Measurements from ENCODE around the gene IL13.

The IL13 gene

DNA sequence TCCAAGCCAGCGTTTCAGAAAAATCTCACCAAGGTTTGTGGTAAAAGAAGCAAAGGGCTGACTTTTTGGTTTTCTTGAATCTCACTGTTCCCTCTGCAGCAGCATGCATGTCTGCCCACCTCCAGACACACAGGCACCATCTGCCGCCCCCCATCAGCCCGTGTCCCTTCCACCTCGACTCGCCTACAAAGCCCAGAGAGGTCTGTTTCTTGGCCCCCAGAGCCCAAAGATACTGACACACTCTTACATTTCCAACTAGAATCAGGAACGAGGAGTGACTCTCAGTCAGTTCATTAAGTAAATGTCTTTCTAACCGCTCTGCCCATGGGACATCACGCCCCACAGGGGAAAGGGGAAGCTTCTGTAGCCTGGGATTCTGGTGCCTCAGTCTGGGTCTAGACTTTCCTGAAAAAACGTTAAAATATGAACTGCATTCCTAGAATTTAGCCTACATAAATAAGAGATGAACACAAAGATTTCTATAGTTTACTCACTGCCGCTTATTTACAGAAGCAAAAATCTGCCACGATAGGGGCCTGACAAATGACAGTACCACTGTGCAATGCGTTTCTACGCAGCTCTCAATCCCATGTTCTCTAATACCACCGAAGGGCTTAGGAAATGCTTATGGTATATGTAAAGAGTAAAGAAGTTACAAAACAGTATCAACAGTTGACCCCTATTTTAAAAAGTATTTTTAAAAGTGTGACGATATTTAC lies 19.9 kb downstream of the IL13 start:
- TF ChIP-seq CTCF (IDR thresholded peaks at IDR 0.05; ENCODE audit: control insufficient read depth, extremely low read depth, insufficient read depth): no peak
- no peak for DNase-seq (ENCODE audit: low read depth)

DNA sequence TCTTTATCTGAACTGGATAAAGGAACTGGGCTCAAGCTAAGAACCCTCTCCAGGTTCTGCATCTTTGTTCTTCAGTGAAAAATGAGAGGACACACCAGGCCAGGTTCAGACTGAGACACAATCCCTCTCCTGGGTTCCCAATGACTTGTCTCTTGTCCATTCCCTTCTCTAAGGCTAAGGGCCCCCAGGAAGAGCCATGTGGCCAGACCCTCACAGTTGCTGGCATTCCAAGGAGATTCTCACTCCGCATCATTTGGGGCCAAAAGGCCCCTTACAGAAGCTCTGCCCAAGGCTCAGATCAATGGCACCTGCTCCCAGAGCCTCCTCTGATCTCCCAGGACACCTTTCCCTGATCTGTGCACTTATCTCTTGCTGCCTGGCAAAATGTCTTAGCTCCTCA lies 20.8 kb downstream of the IL13 start:
- no peak overlapping the region for H3K4me3 ChIP-seq (ENCODE audit: low read depth, low read length)
- DNase-seq (ENCODE audit: low read depth): no peak
- TF ChIP-seq CTCF (IDR thresholded peaks at IDR 0.05; ENCODE audit: control insufficient read depth, extremely low read depth, insufficient read depth): no peak

More for the DNA sequence above, 19.9 kb downstream of the IL13 start:
- H3K4me3 ChIP-seq (ENCODE audit: low read depth, low read length): no peak overlapping the region

DNA sequence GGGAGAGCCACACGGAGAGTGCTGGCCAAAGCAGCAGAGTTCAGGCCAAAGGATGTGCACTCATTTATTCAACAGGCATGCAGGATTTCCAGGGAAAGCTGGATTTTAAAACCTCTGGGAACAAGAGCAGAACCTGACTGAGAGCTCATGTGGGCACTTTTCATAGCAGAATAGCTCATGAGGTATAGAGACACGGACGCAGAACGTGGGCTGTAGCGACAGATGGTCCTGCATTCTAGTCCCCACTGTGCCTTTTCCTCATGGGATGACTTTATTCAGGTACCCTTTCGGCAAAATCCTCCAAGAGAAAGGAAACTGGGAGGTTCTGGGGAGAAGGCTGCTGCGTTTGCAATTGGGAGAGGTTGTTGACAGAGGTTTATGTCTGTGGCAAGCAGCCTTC lies 21.2 kb downstream of the IL13 start:
- no peak for DNase-seq (ENCODE audit: low read depth)
- no peak overlapping the region for H3K4me3 ChIP-seq (ENCODE audit: low read depth, low read length)
- no peak for TF ChIP-seq CTCF (IDR thresholded peaks at IDR 0.05; ENCODE audit: control insufficient read depth, extremely low read depth, insufficient read depth)

- no peak for TF ChIP-seq CTCF (IDR thresholded peaks at IDR 0.05; ENCODE audit: control insufficient read depth, extremely low read depth, insufficient read depth)
- DNase-seq (ENCODE audit: low read depth): no peak
- no peak overlapping the region for H3K4me3 ChIP-seq (ENCODE audit: low read depth, low read length)
Observed at GRCh38 chr5:132679717-132680380, 21.9 kb downstream of the IL13 start.

- DNase-seq (ENCODE audit: low read depth): no peak
- H3K4me3 ChIP-seq (ENCODE audit: low read depth, low read length): no peak overlapping the region
- TF ChIP-seq CTCF (IDR thresholded peaks at IDR 0.05; ENCODE audit: control insufficient read depth, extremely low read depth, insufficient read depth): no peak
Observed at GRCh38 chr5:132680780-132681475, 23.0 kb downstream of the IL13 start.

DNA sequence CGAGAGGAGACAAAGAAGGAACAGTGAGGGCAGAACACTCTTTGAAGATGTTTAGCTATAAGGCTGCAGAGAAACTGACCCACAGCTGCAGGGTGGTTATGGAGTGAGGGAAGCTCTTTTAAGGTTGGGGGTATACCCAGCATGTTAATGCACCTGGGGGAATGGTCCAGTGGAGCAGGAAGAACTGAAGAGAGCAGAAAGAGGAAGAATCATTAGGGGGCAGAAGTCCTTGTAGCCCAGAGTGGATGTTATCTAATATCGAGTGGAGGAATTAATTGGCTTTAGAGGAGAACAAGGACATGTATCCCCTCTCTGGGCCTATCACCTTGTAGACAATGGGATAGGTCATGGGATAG lies 23.5 kb downstream of the IL13 start:
- no peak for TF ChIP-seq CTCF (IDR thresholded peaks at IDR 0.05; ENCODE audit: control insufficient read depth, extremely low read depth, insufficient read depth)
- DNase-seq (ENCODE audit: low read depth): no peak
- H3K4me3 ChIP-seq (ENCODE audit: low read depth, low read length): no peak overlapping the region

Measured in LNCaP clone FGC (cell line).